ENCODE results near the gene REG1A. TPM values are rescaled to one million over a fixed set of nuclear protein-coding genes. Genes with fewer than 3 reads are reported as not detected.

REG1A gene
- total RNA-seq, 1 donor = not detected

- no peak overlapping the region for H3K4me3 ChIP-seq (ENCODE audit: low read depth, low read length)
- DNase-seq (ENCODE audit: low read depth) = no peak
- TF ChIP-seq, protein P1, sequence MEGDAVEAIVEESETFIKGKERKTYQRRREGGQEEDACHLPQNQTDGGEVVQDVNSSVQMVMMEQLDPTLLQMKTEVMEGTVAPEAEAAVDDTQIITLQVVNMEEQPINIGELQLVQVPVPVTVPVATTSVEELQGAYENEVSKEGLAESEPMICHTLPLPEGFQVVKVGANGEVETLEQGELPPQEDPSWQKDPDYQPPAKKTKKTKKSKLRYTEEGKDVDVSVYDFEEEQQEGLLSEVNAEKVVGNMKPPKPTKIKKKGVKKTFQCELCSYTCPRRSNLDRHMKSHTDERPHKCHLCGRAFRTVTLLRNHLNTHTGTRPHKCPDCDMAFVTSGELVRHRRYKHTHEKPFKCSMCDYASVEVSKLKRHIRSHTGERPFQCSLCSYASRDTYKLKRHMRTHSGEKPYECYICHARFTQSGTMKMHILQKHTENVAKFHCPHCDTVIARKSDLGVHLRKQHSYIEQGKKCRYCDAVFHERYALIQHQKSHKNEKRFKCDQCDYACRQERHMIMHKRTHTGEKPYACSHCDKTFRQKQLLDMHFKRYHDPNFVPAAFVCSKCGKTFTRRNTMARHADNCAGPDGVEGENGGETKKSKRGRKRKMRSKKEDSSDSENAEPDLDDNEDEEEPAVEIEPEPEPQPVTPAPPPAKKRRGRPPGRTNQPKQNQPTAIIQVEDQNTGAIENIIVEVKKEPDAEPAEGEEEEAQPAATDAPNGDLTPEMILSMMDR (IDR thresholded peaks at IDR 0.05; ENCODE audit: insufficient read depth, low read length) = no peak
These were observed 51.2 kb downstream of the REG1A start for GRCh38 chr2:79171348-79171958.

Other genes with a start within 250 kb of the REG1A start
- not detected in 2 replicates for gene REG3G, start 94.8 kb upstream of the REG1A start, total RNA-seq (ENCODE audit: low replicate concordance)
- gene REG1B, start 32.5 kb upstream of the REG1A start, total RNA-seq (ENCODE audit: low replicate concordance) = not detected in 2 replicates
- gene REG3A, start 39.3 kb downstream of the REG1A start, total RNA-seq (ENCODE audit: low replicate concordance) = not detected in 2 replicates

Measured in fibroblast of the aortic adventitia (primary cell).